ENCODE results near the gene TMEM150A.
"Not testable (repeated sequence)": the region's sequence is repeated elsewhere in the genome, so short reads cannot be mapped to it uniquely, and the experiment has no call there.

TMEM150A gene

GRCh38 chr2:85561280-85562212 is 41.0 kb downstream of the TMEM150A start, which contains the start of gene GGCX:
GGCX (minus strand) TSS chr2:85561493; CDS start chr2:85561428, 65 bp downstream.
- peak; percentile 95 for DNase-seq

GRCh38 chr2:85560812-85561279 is 41.7 kb downstream of the TMEM150A start:
- peak; percentile 39 for DNase-seq

GRCh38 chr2:85560403-85560726 is 42.1 kb downstream of the TMEM150A start:
- not testable (repeated sequence) for DNase-seq

GRCh38 chr2:85558160-85558559 is 44.3 kb downstream of the TMEM150A start:
- DNase-seq: no peak

- DNase-seq: no peak
These were observed 45.4 kb downstream of the TMEM150A start for GRCh38 chr2:85557130-85557529.

GRCh38 chr2:85554980-85555612 is 47.4 kb downstream of the TMEM150A start:
- no peak for DNase-seq

GRCh38 chr2:85553184-85553583 is 49.3 kb downstream of the TMEM150A start:
- no peak for DNase-seq

- peak; percentile 85 for DNase-seq
These were observed 50.5 kb downstream of the TMEM150A start for GRCh38 chr2:85551698-85552678.

GRCh38 chr2:85550486-85550885 is 52.0 kb downstream of the TMEM150A start:
- no peak for DNase-seq

- no peak for DNase-seq
These were observed 52.7 kb downstream of the TMEM150A start for GRCh38 chr2:85549826-85550225.

GRCh38 chr2:85549095-85549494 is 53.4 kb downstream of the TMEM150A start:
- no peak for DNase-seq

- DNase-seq: no peak
These were observed 53.9 kb downstream of the TMEM150A start for GRCh38 chr2:85548608-85548900.

Data from activated naive CD4-positive, alpha-beta T cell treated with anti-CD3 and anti-CD28 coated beads, Interleukin-2, amount 50 U/mL, for 16 hours (primary cell).